HCT116 (cell line): ENCODE measurements around the gene ELF2.

Experiments
- CBX3 ChIP-seq: IDR thresholded peaks from 2 replicates; pipeline ENCODE4 v1.6.1; 2012; ENCODE audit warnings: low read depth
- EZH2phosphoT487 ChIP-seq: fragments of 200-600 bp; IDR thresholded peaks from 2 replicates; pipeline ENCODE4 v1.6.1; 2018; ENCODE audit warnings: antibody characterized with exemption, borderline replicate concordance
- POLR2A ChIP-seq: IDR thresholded peaks from 2 replicates; pipeline ENCODE4 v1.7.0; 2011; ENCODE audit warnings: borderline replicate concordance; ENCODE audit not compliant: insufficient read depth, insufficient read length; ENCODE audit errors: extremely low read depth
- POLR2AphosphoS5 ChIP-seq: IDR thresholded peaks from 2 replicates; pipeline ENCODE4 v1.6.1; 2011; ENCODE audit warnings: mild to moderate bottlenecking, low read depth, low read length, moderate library complexity
- SIN3A ChIP-seq: IDR thresholded peaks from 2 replicates; pipeline ENCODE4 v1.6.1; 2012; ENCODE audit warnings: low read depth
- ZNF274 ChIP-seq: fragments of 200-500 bp; sonication (Bioruptor generic); IDR thresholded peaks from 2 replicates; pipeline ENCODE4 v1.6.1; 2014; ENCODE audit warnings: mild to moderate bottlenecking, low read depth, low read length, inconsistent platforms
- TF ChIP-seq, protein P1 (sequence below), 3 experiments: fragments of 200-600 bp in 1 of 3; sonication (generic) in 1 of 3; IDR thresholded peaks in 2 of 3; conservative IDR thresholded peaks in 1 of 3; 2 replicates each; pipeline ENCODE4 v1.5.1; 2012 to 2017; ENCODE audit warnings: low read depth in 2 of 3, low read length in 2 of 3, antibody characterized with exemption in 1 of 3, borderline replicate concordance in 1 of 3, control low read depth in 1 of 3, mild to moderate bottlenecking in 1 of 3, mixed read lengths in 1 of 3, mixed run types in 1 of 3, moderate library complexity in 1 of 3; ENCODE audit not compliant: insufficient read depth in 1 of 3

DNA sequence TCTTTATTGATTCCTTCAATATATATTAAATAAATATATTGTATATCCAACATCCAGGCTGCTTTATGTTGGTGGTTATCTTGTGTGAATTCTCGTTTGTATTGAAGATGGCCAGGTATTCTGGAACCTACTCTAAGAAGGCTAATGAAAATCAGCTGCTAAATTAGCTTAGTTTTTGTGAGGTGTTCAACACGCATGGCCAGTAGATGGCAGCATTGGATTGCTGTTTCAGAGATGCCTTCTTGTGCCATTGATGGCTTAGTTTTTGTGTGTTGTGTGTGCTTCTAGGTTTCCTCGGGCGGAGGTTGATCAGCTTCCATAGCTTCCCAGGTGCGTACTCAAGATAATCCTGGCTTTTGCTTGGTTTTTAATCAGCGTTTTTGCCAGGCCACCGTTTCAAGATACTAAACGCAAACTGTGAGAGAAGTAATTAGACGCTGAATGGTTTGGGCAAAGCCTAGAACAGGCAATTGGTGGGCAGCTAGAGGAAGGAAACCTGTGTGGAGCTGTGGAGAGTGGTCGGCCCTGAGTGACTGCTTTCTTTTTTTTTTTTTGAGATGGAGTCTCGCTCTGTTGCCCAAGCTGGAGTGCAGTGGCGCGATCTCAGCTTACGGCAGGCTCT lies 146.3 kb downstream of the ELF2 start:
- TF ChIP-seq, protein P1, sequence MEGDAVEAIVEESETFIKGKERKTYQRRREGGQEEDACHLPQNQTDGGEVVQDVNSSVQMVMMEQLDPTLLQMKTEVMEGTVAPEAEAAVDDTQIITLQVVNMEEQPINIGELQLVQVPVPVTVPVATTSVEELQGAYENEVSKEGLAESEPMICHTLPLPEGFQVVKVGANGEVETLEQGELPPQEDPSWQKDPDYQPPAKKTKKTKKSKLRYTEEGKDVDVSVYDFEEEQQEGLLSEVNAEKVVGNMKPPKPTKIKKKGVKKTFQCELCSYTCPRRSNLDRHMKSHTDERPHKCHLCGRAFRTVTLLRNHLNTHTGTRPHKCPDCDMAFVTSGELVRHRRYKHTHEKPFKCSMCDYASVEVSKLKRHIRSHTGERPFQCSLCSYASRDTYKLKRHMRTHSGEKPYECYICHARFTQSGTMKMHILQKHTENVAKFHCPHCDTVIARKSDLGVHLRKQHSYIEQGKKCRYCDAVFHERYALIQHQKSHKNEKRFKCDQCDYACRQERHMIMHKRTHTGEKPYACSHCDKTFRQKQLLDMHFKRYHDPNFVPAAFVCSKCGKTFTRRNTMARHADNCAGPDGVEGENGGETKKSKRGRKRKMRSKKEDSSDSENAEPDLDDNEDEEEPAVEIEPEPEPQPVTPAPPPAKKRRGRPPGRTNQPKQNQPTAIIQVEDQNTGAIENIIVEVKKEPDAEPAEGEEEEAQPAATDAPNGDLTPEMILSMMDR (IDR thresholded peaks at IDR 0.05 in 2 of 3, conservative IDR thresholded peaks at IDR 0.05 in 1 of 3; ENCODE audit: borderline replicate concordance in 1 of 3, insufficient read depth in 1 of 3, low read depth in 2 of 3, low read length in 2 of 3): peak; percentile 61 to 83 (median 77); a peak in 5 of 6 replicates
- TF ChIP-seq POLR2AphosphoS5 (no peak), SIN3A (no peak), POLR2A (no peak), ZNF274 (no peak), EZH2phosphoT487 (no peak), CBX3 (no peak)
